IPS DF 4.7 (cell line): Measurements from ENCODE around the gene ME3.

Experiments
- DNase-seq: peaks from one replicate; pipeline ENCODE4 v3.0.0-alpha.2; 2013; ENCODE audit warnings: low spot score; ENCODE audit errors: extremely low read depth

The ME3 gene

GRCh38 chr11:86672007-86672621 is at the start of gene ME3:
Gene ME3, minus strand, starts transcription at chr11:86672616.
- DNase-seq: no peak

- no peak for DNase-seq
Measured at GRCh38 chr11:86722006-86722405, 49.6 kb upstream of the ME3 start.

DNA sequence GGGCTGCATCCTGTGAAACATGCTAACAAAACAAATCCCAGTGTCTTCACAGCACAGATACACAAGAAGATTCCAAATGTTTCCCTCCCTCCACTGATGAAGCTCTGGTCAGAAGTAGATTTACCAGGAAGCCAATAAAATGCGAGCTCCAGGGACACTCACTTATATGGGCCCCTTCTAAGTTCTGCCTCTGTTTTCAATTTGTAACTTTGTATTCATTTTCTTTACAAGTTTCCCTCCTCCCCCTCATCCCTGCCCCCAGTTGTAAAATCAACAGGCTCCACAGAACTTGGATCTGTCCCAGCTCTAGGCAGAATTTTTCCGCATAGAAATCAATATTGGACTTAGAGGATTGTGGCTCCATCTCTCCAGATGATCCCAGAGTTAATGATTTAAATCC is 48.1 kb upstream of the ME3 start:
- DNase-seq: no peak

DNA sequence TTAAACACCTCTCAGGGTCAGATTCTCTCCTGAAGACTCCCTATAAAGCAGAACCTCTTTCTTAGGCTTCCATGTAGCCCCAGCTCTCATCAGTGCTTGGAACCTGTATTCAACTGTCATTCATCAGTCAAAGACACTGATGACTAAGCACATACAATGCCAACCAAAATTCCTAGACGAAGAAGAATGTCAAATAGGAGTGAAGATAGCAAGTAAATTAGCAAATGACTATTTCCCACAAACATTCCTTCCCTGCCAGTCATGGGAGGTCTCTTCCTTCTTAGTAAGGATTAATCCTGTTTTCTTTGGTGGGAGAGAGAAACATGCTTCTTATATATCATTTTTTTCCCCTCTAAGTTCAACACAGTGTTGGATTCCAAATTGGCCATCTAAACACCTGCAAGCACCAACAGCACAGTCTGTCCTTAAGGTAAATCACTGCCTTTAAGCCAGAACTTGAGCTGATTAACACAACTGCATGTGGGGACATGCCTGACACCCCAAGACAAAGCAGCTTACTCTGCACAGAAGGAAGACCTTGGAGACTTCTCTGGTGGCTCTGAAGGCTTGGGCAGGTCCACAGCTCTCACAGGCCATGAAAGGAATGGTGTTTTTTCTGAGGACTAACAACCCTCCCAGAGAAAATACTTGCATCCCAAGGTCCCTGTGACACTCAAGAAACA is 47.5 kb upstream of the ME3 start:
- DNase-seq: no peak

GRCh38 chr11:86718999-86719398 is 46.6 kb upstream of the ME3 start:
- DNase-seq: no peak

- DNase-seq: no peak
Measured at GRCh38 chr11:86718521-86718920, 46.1 kb upstream of the ME3 start.

DNA sequence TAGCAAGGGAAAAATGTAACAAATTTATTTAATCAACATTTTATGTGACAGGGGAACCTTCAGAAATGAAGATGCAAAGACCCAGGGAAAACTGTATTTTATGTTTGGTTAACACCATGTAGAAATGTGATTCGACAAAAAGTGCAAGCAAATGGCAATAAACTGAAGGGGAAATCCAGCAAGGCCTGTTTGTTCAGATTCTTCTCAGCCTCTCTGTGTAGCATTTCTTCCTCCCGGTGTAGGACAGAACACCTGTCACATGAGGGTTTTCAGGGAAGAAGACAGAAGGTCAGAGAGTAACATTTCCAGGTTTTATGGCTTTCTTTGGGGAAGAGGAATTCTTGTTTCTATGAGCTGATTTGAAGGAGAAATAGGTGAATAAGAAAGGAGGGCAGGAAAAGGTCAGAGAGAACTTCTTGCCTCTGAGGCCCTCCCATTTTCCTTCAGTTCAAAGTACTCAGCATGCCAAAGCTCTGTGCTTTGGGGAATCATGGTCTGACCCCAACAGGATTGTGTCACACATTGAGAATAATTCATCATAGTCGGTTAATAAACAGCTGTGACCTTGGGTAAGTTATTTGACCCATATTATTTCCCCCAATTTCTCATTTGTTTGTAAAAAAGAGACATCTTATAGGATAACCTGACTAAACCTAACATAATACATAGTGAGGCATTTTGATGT is 45.5 kb upstream of the ME3 start:
- no peak for DNase-seq

DNA sequence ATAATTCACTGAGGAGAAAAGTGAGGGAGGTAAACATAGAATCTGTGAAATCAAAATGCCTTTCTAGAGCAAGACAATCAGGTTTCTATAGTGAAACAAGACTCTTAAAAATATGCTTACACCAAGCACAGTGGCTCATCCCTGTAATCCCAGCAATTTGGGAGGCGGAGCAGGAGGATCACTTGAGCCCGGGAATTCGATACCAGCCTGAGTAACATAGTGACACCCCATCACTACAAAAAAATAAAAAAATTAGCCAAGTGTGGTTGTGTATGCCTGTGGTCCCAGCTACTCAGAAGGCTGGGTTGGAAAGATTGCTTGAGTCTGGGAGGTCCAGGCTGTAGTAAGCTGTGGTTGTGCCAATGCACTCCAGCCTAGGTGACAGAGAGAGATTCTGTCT is 43.2 kb upstream of the ME3 start:
- DNase-seq: no peak

DNA sequence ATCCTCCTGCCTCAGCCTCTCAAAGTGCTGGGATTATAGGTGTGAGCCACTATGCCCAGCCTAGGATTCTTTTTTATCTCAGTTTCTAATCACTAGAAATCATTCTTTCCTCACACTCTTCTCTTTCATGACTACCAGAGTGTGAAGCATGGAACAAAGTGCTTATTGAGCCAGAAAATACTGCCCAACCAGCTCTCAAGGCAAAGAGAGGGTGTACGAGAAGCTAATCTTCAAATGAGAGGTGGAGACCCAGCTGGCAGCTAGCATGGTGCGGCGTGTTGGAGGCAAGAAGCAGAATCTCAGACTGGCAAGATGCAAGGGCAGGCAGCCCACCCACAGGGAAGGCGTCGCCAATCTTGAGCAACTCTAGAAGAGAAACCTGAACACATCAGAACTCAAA is 41.1 kb upstream of the ME3 start:
- DNase-seq: no peak

DNA sequence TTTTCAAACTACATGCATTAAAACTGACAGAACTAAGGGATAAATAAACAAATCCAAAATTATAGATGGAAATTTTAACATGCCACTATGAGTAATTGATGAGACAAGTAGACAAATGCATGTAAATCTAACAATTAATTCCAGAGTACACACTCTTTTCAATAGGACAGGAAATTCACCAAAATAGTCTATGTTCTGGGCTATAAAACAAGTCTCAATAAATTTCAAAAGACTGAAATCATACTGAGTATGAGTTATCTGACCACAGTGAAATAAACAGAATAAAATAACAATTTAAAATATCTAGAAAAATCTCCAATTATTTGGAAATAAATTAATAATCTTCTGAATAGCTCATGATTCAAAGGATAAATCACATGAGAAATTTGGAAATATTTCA is 38.5 kb upstream of the ME3 start:
- DNase-seq: no peak

GRCh38 chr11:86708669-86709068 is 36.3 kb upstream of the ME3 start:
- DNase-seq: no peak

DNA sequence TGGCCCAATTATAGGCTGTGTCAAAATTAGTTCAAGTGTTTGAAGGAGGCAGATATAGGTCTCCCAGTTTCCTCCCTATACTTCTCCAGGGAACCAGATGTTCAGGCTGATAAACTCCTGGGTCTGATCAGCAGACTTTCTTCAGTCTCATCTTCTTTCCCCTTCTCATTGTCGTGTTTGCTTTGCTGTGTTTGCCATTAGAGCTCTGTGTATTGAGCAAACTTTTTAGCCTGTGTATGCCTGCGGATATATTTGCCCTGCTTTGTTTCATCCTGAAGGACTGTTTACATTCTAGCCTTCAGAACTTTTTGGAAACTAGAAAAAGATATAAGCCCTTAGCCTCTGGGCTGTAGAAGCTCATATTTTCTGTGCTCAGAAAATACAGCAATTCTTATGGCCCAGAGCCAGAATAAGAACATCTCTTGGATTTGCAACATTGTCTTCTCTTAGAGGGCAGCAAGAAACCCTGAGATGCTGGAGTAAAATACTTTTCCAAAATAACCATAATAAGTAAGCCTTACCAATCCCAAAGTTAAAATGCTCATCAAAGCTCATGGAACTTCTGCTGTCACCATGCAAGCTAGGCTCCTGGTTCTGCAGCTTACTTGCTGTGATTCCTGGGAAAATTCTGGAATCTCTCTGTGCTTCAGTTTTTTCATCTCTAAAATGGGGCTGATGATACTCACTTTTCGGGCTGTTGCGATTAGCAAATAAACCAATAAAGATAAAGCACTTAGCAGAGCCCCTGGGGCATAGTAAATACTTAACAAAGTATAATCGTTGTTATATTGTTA is 34.1 kb upstream of the ME3 start:
- DNase-seq: no peak

- DNase-seq: no peak
Measured at GRCh38 chr11:86704710-86705109, 32.3 kb upstream of the ME3 start.

DNA sequence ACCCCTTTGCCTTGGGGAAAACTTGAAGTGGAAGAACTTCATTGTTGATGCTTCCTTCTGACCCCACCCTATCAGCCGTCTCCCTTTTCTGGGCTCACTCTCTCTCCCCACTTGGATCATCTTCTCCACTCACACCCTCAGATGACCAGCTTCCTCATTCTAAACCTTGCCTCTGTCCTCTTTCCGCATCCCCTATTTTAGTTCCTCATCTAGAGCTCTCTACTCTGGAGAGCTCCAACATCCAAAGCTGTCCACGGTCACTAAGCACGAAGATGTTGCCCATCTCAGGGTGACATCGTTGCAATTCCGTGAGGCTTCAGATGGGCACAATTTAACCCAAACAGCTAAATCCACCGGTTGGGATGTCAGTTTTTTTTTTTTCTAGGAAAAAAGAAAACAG is 31.6 kb upstream of the ME3 start:
- no peak for DNase-seq

DNA sequence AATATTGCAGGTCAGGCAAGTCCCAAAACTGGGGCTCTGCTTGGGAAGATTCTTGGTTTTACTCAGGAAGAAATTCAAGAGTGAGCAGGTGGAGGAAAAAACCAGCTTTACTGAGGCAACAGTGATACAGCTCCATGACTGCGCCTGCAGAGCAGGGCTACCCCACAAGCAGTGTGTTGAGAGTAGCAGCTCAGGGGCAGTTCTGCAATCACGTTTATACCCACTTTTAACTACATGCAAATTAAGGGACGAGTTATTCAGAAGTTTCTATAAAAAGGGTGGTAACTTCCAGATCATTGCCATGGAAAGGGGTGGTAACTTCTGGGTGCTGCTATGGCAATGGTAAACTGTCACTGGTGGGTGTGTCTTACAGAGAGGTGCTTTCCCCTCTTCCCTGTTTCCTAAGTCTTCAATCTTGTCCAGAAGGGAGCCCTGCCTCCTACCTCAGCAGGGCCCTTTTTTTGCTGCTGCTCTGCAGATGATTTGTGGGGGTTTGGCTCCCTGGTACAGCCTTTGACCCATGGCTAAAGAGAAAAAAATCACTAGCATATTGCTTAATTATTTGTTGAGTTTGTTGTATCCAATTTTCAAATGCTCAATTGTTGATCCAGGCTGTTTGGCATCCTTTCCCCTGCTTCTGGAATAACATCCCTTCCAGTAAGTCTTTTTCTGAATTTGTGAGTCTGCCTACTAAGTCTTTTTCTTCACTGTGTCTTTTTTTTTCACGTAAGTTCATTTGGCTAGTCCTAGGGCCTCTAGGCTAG is 30.0 kb upstream of the ME3 start:
- DNase-seq: no peak

GRCh38 chr11:86699040-86699791 is 26.8 kb upstream of the ME3 start:
- no peak for DNase-seq

DNA sequence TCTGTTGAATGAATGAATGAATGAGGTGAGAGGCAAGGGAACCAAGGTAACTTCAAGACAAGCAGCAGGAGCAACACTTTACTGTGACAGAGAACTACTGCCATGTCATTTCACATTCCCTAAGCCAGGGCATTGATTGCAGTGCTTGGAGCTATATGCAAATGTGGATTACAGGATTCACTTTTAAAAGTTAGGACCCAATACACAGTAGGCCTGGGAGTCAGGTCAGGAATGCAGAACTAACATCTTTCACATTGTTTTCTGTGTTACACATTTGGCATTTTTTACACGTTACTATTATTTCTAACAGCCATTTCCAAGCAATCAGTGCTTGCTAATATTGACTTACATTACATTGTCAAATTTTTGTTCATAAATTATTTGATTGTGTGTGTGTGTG is 26.2 kb upstream of the ME3 start:
- no peak for DNase-seq

DNA sequence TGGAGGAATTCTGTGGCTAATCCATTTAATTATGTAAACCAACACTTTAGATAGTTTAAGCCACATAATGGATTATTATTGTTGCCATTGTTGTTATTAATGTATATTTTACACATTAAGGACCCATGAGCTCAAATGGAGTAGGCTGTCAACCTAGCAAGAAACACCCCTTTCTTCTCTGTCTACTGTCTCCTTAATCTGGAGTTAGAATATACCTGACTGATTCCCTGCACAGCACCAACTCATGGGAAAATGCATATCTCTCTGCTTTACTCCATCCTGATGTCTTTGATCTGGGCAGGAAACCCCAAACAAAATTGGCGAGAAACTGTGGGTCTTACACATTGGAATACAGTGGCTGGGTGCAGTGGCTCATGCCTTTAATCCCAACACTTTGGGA is 24.0 kb upstream of the ME3 start:
- no peak for DNase-seq

GRCh38 chr11:86696004-86696403 is 23.6 kb upstream of the ME3 start:
- no peak for DNase-seq

DNA sequence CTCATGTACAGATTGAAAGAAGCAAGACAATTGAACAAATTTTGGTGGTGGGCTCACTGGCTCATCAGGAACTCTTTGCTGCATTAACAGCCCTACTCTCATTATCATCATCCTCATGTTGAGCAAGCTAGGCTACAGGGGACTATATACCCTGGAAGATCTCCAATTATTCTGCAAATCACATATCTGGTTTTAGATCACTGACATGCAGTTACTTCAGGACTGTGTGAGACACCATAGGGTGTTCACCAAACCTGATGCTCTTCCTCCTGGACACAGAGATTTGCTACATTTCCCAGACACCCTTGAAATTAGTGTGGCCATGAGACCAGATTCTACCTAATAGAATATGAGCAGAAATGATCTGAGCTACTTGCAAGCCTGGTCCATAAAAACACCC is 23.0 kb upstream of the ME3 start:
- no peak for DNase-seq

DNA sequence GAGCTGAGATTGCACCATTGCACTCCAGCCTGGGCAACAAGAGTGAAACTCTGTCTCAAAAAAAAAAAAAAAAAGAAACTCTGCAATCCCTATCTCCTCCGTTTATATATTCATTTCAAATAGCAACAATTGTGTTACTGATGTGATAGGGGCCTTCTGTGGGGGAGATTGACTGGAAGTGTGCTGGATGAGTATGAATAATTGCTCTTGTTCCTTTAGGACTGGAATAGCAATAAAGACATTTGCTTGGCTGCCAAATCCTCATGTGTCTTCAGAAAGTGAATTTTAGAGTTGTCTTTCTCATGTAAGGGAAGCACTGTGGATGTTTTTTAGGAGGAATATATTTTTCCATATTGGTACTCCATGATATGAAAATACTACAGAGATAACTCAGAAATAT is 21.1 kb upstream of the ME3 start:
- no peak for DNase-seq
